GM12878 (cell line): ENCODE data around the gene MYB. TPM values are rescaled to one million over a fixed set of nuclear protein-coding genes. Genes with fewer than 3 reads are reported as not detected.

Experiments used
- ATAC-seq: fragments of 200-7000 bp; cut with Tn5 transposase; 3 replicates; pipeline ENCODE4 v1.9.1; 2020; ENCODE audit warnings: mild to moderate bottlenecking, moderate library complexity
- BruUV-seq: library from RNA; stranded (reverse); fragments of 400-500 nt; replicated peaks from 2 replicates; lab custom pipeline; 2021; lab: Mats Ljungman, UMichigan
- CTCF ChIA-PET: fragments of 300-600 bp; sonication (Branson Sonifier 250); formaldehyde crosslinking; extraction: SDS; loops from one replicate; lab custom pipeline; 2021; ENCODE audit warnings: inconsistent platforms; lab: Yijun Ruan, JAX
- POLR2A ChIA-PET: fragments of 350-600 bp; formaldehyde crosslinking; extraction: SDS; loops from one replicate; lab custom pipeline; 2021; ENCODE audit warnings: inconsistent platforms; lab: Charles Lee
- RAD21 ChIA-PET: fragments of 300-600 bp; sonication (Branson Sonifier 250); formaldehyde crosslinking; loops from one replicate; lab custom pipeline; 2023; ENCODE audit warnings: antibody characterized with exemption; ENCODE audit not compliant: unreplicated experiment; lab: Charles Lee
- SMC1A ChIA-PET: fragments of 300-600 bp; sonication (Branson Sonifier 250); formaldehyde crosslinking; loops from one replicate; lab custom pipeline; 2023; ENCODE audit not compliant: unreplicated experiment, uncharacterized antibody; lab: Charles Lee
- DNase-seq: peaks from one replicate; pipeline ENCODE4 v3.0.0-alpha.2; 2011; ENCODE audit warnings: low read depth, low spot score
- FAIRE-seq: peaks from 3 replicates; lab custom pipeline; 2011; peaks lifted over from hg19 to GRCh38; lab: Jason Lieb, UNC
- H2AFZ ChIP-seq: 2 replicates; pipeline ENCODE4 v1.6.0; 2011; ENCODE audit warnings: low read depth, low read length, control low read depth; ENCODE audit not compliant: control insufficient read depth
- H3K27ac ChIP-seq: 2 replicates; pipeline ENCODE4 v1.5.1; 2011; ENCODE audit warnings: control low read depth; ENCODE audit not compliant: control insufficient read depth, insufficient read depth
- H3K27me3 ChIP-seq, 2 experiments: replicated peaks in 1 of 2; 2 replicates each; pipeline versions ENCODE4 v1.6.0 to v1.6.1; 2011; ENCODE audit warnings: low read length in 1 of 2; ENCODE audit not compliant: control insufficient read depth in 2 of 2, insufficient read depth in 2 of 2
- H3K36me3 ChIP-seq, 2 experiments: 2 replicates each; pipeline ENCODE4 v1.5.1; 2011; ENCODE audit warnings: low read length in 1 of 2; ENCODE audit not compliant: control insufficient read depth in 2 of 2, insufficient read depth in 2 of 2
- H3K4me1 ChIP-seq: 2 replicates; pipeline ENCODE4 v1.6.1; 2011; ENCODE audit warnings: mild to moderate bottlenecking, low read length, moderate library complexity, mixed read lengths; ENCODE audit not compliant: control insufficient read depth, insufficient read depth
- H3K4me2 ChIP-seq: 2 replicates; pipeline ENCODE4 v1.6.0; 2011; ENCODE audit warnings: control low read depth; ENCODE audit not compliant: control insufficient read depth, insufficient read depth
- H3K4me3 ChIP-seq: fragments of 200-600 bp; sonication (generic); 2 replicates; pipeline ENCODE4 v1.5.1; 2016
- H3K79me2 ChIP-seq: 2 replicates; pipeline ENCODE4 v1.6.0; 2011; ENCODE audit warnings: low read length; ENCODE audit not compliant: control insufficient read depth, insufficient read depth
- H3K9ac ChIP-seq: 2 replicates; pipeline ENCODE4 v1.8.0; 2011; ENCODE audit warnings: low read length, control low read depth, mixed read lengths; ENCODE audit not compliant: control insufficient read depth, insufficient read depth
- H3K9me3 ChIP-seq: replicated peaks from 3 replicates; pipeline ENCODE4 v1.5.1; 2011; ENCODE audit warnings: mild to moderate bottlenecking, low read length; ENCODE audit not compliant: control insufficient read depth, insufficient read depth
- H4K20me1 ChIP-seq: 2 replicates; pipeline ENCODE4 v1.6.0; 2011; ENCODE audit not compliant: control insufficient read depth, insufficient read depth
- ATF7 ChIP-seq: fragments of 450-650 bp; IDR thresholded peaks from 2 replicates; pipeline ENCODE4 v1.6.1; 2016; ENCODE audit warnings: low read depth, mild to moderate bottlenecking
- BMI1 ChIP-seq: fragments of 450-650 bp; IDR thresholded peaks from 2 replicates; pipeline ENCODE4 v1.6.1; 2016; ENCODE audit warnings: mild to moderate bottlenecking, moderate library complexity, borderline replicate concordance
- BRCA1 ChIP-seq: IDR thresholded peaks from 2 replicates; pipeline ENCODE4 v1.6.1; 2011; ENCODE audit warnings: low read depth, low read length, improper control_type of control experiment
- MAX ChIP-seq: IDR thresholded peaks from 2 replicates; pipeline ENCODE4 v1.6.1; 2012; ENCODE audit warnings: low read depth, low read length, improper control_type of control experiment
- NBN ChIP-seq: fragments of 450-650 bp; IDR thresholded peaks from 2 replicates; pipeline ENCODE4 v1.6.1; 2016
- NR2C1 ChIP-seq: fragments of 450-650 bp; IDR thresholded peaks from 2 replicates; pipeline ENCODE4 v1.6.1; 2017; ENCODE audit warnings: antibody characterized with exemption, mild to moderate bottlenecking, moderate library complexity
- NR2F1 ChIP-seq: fragments of 450-650 bp; conservative IDR thresholded peaks from 2 replicates; pipeline ENCODE4 v1.6.1; 2017; ENCODE audit warnings: mild to moderate bottlenecking
- PAX5 ChIP-seq: IDR thresholded peaks from 2 replicates; pipeline ENCODE4 v1.6.1; 2011; ENCODE audit warnings: low read depth, low read length, borderline replicate concordance
- SUZ12 ChIP-seq: fragments of 200-600 bp; sonication (generic); IDR thresholded peaks from one replicate; pipeline ENCODE4 v1.6.1; 2018; ENCODE audit warnings: antibody characterized with exemption, mild to moderate bottlenecking; ENCODE audit not compliant: unreplicated experiment
- WGBS: methylation state at CpG from one replicate; pipeline ENCODE4 v1.1.6; 2016; ENCODE audit warnings: low lambda C conversion rate; ENCODE audit not compliant: insufficient replicate concordance, insufficient coverage; ENCODE audit errors: missing lambda C conversion rate; 5-methylcytosine and 5-hydroxymethylcytosine counted together
- in situ Hi-C: fragments of 300-500 bp; cut with MboI; formaldehyde crosslinking; loops from 9 replicates; pipeline ENCODE4 v1.14.3; 2018; ENCODE audit warnings: mixed read lengths
- intact Hi-C: fragments of 100-400 bp; cut with micrococcal nuclease; formaldehyde crosslinking; loops from one replicate; pipeline ENCODE4 v1.14.2; 2022; ENCODE audit not compliant: unreplicated experiment
- polyA plus RNA-seq, 11 experiments: library from polyadenylated mRNA; depleted of rRNA in 4 of 11; unstranded in 6 of 11; stranded (reverse) in 5 of 11; fragments of >200 nt; fragmentation: Nextera tagmentation in 4 of 11; fragmentation: Illumina TruSeq in 1 of 11; extraction: Ambion mirVana in 4 of 11; extraction: Trizol in 1 of 11; gene quantifications; 1 replicate in 1 of 11; 2 replicates in 10 of 11; pipeline versions ENCODE4 v1.2.1 to v1.2.3, GENCODE V29; 2011 to 2016; ENCODE audit warnings: inconsistent platforms in 2 of 11, missing spikeins in 2 of 11, low read depth in 1 of 11
- total RNA-seq, 4 experiments: library from RNA; depleted of rRNA in 3 of 4; stranded (reverse); fragments of >200 nt in 3 of 4; fragmentation: Illumina TruSeq in 1 of 4; extraction: Trizol in 1 of 4; gene quantifications; 2 replicates each; pipeline versions ENCODE4 v1.2.1 to v1.2.3, GENCODE V29; 2013 to 2021
- TF ChIP-seq, protein P1 (sequence below): fragments of 450-650 bp; IDR thresholded peaks from 2 replicates; pipeline ENCODE4 v1.6.1; 2017; ENCODE audit warnings: borderline replicate concordance

The MYB gene
- total and polyA plus RNA-seq, 10 of the 15 experiments (the other 5 are each of a cell fraction or from before 2014, with no cell fraction given), result 7.0 to 29.8 (median 21.5) TPM

DNA sequence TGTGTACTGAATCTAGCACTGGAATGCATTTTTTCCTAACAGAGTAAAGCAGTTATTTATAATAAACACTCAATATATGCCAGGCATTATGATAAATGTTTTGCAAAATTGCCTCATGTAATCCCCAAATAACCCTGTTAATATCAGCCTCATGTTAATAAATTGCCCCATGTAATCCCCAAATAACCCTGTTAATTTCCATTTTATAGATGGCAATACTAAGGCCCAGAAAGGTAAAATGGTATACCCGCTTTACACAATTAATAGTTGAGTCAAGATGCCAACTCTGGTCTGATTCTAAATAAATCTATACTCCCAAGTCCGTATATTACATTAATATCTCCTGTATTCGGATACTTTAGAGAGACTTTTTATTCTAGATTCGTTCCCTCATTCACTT lies 6.3 kb downstream of the MYB start:
- H3K4me2 ChIP-seq, result no peak overlapping the region
- H3K27me3 ChIP-seq, result no peaks in the 10 kb centered on the region
- no peak overlapping the region for H3K4me3 ChIP-seq
- TF ChIP-seq NR2C1 (no peak), MAX (no peak), PAX5 (no peak), SUZ12 (no peak), BRCA1 (no peak), NBN (no peak), NR2F1 (no peak), ATF7 (no peak), BMI1 (no peak)
- TF ChIP-seq, protein P1, sequence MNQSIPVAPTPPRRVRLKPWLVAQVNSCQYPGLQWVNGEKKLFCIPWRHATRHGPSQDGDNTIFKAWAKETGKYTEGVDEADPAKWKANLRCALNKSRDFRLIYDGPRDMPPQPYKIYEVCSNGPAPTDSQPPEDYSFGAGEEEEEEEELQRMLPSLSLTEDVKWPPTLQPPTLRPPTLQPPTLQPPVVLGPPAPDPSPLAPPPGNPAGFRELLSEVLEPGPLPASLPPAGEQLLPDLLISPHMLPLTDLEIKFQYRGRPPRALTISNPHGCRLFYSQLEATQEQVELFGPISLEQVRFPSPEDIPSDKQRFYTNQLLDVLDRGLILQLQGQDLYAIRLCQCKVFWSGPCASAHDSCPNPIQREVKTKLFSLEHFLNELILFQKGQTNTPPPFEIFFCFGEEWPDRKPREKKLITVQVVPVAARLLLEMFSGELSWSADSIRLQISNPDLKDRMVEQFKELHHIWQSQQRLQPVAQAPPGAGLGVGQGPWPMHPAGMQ, result no peak
- CTCF ChIA-PET, result interaction anchor here (1.0 to 1.4 kb wide), 5 partner anchors 43 to 252 kb away, joined by 3 to 11 read pairs (median 4); no protein-coding TSS in a partner anchor
- ATAC-seq (no peak), FAIRE-seq (no peak), DNase-seq (no peak)
- no peak overlapping the region for H3K9ac ChIP-seq
- H2AFZ ChIP-seq, result no peak overlapping the region
- intact Hi-C loops, result no loop called here
- RAD21 ChIA-PET, result interaction anchor here (0.5 to 3.2 kb wide), 3 partner anchors 43 to 252 kb away, joined by 3 to 15 read pairs (median 3); no protein-coding TSS in a partner anchor
- no peaks in the 10 kb centered on the region for H3K9me3 ChIP-seq
- H3K79me2 ChIP-seq, result peaks cover 42% of the 10 kb centered on the region
- no peaks in the 10 kb centered on the region for H4K20me1 ChIP-seq
- WGBS, result over 99% methylated on average over 4 of the region's 4 CpGs
- H3K4me1 ChIP-seq, result peaks cover 22% of the 10 kb centered on the region
- SMC1A ChIA-PET, result interaction anchor here (0.9 to 12.3 kb wide), 5 partner anchors 10 to 168 kb away, joined by 3 to 133 read pairs (median 5); no protein-coding TSS in a partner anchor
- no peak overlapping the region for H3K27ac ChIP-seq
- BruUV-seq, result no TSS peak
- H3K36me3 ChIP-seq, result peaks cover 2 to 21% of the 10 kb centered on the region in 2 experiments
- POLR2A ChIA-PET, result interaction anchor here (0.5 kb wide), 1 partner anchor 184 kb away, joined by 4 read pairs; no protein-coding TSS in a partner anchor
- in situ Hi-C loops, result no loop called here
